ENCODE measurements around the gene PRRT2. TPM values are rescaled to one million over a fixed set of nuclear protein-coding genes. Genes with fewer than 3 reads are reported as not detected.
"Not testable (repeated sequence)": the region's sequence is repeated elsewhere in the genome, so short reads cannot be mapped to it uniquely, and the experiment has no call there.

The PRRT2 gene
- total RNA-seq, 2 experiments from 2014 or later, result 0.64 to 0.93 TPM

- ChIA-PET POLR2A (interaction anchor here (0.7 to 2.0 kb wide), 2 partner anchors 12 to 28 kb away, joined by 3 to 7 read pairs; no protein-coding TSS in a partner anchor), CTCF (interaction anchor here (0.7 to 3.5 kb wide), 8 partner anchors 8 to 120 kb away, joined by 3 to 23 read pairs (median 5); partner anchors contain the start of genes KIF22 and PRRT2)
- DNase-seq (peak; percentile 80), ATAC-seq (peak; percentile 18)
- no peaks in the 10 kb centered on the region for H3K27me3 Mint-ChIP-seq
- H3K27ac Mint-ChIP-seq, result peak within 1 kb of the TSS; percentile 95
- no peaks in the 10 kb centered on the region for H3K9me3 Mint-ChIP-seq (ENCODE audit: low read depth)
- H3K4me1 Mint-ChIP-seq, result peaks cover 68% of the 10 kb centered on the region
- peaks cover 44% of the 10 kb centered on the region for H3K36me3 Mint-ChIP-seq (ENCODE audit: low read depth)
- H3K4me3 Mint-ChIP-seq, result peak within 1 kb of the TSS; percentile 97
- intact Hi-C loops (cut with DNase I, micrococcal nuclease), result no loop called here
Observed at GRCh38 chr16:29820271-29820701, 8.3 kb downstream of the PRRT2 start, which contains the start of gene MVP. MVP (plus strand) TSS chr16:29820462; CDS start chr16:29830550, 10,088 bp downstream.

GRCh38 chr16:29820730-29821642 is 9.0 kb downstream of the PRRT2 start:
- DNase-seq, result peak; percentile 78
- H3K9me3 Mint-ChIP-seq (ENCODE audit: low read depth), result no peaks in the 10 kb centered on the region
- ATAC-seq, result peak; percentile 31
- intact Hi-C loops (cut with DNase I, micrococcal nuclease), result no loop called here
- H3K27me3 Mint-ChIP-seq, result no peaks in the 10 kb centered on the region
- CTCF ChIA-PET, result interaction anchor here (0.6 to 3.5 kb wide), 11 partner anchors 9 to 121 kb away, joined by 3 to 23 read pairs (median 6); partner anchors contain the start of genes KIF22 and PRRT2
- peak overlapping the region; percentile 97 for H3K4me3 Mint-ChIP-seq
- H3K27ac Mint-ChIP-seq, result peak overlapping the region; percentile 95
- H3K4me1 Mint-ChIP-seq, result peaks cover 71% of the 10 kb centered on the region
- POLR2A ChIA-PET, result interaction anchor here (0.7 to 2.0 kb wide), 2 partner anchors 13 to 27 kb away, joined by 3 to 7 read pairs; no protein-coding TSS in a partner anchor
- H3K36me3 Mint-ChIP-seq (ENCODE audit: low read depth), result peaks cover 44% of the 10 kb centered on the region

GRCh38 chr16:29821643-29822115 is 9.7 kb downstream of the PRRT2 start:
- CTCF ChIA-PET, result interaction anchor here (0.9 to 3.2 kb wide), 5 partner anchors 23 to 122 kb away, joined by 3 to 17 read pairs (median 7); partner anchors contain the start of gene KIF22
- H3K9me3 Mint-ChIP-seq (ENCODE audit: low read depth), result no peaks in the 10 kb centered on the region
- H3K27ac Mint-ChIP-seq, result peak overlapping the region; percentile 95
- peaks cover 78% of the 10 kb centered on the region for H3K4me1 Mint-ChIP-seq
- peak; percentile 6 for DNase-seq
- peaks cover 44% of the 10 kb centered on the region for H3K36me3 Mint-ChIP-seq (ENCODE audit: low read depth)
- no peak for ATAC-seq
- no peaks in the 10 kb centered on the region for H3K27me3 Mint-ChIP-seq
- POLR2A ChIA-PET, result interaction anchor here (0.6 to 0.7 kb wide), 2 partner anchors 36 to 145 kb away, joined by 3 to 6 read pairs; no protein-coding TSS in a partner anchor
- H3K4me3 Mint-ChIP-seq, result peak overlapping the region; percentile 97
- intact Hi-C loops (cut with DNase I, micrococcal nuclease), result no loop called here

GRCh38 chr16:29824589-29825144 is 12.7 kb downstream of the PRRT2 start:
- POLR2A ChIA-PET, result interaction anchor here (0.6 to 4.5 kb wide), 6 partner anchors 8 to 647 kb away, joined by 3 to 25 read pairs (median 4); partner anchors contain the start of gene PAGR1
- Mint-ChIP-seq H3K4me1 (peaks cover 78% of the 10 kb centered on the region), H3K9me3 (ENCODE audit: low read depth) (no peaks in the 10 kb centered on the region), H3K36me3 (ENCODE audit: low read depth) (peaks cover 24% of the 10 kb centered on the region), H3K4me3 (peak overlapping the region; percentile 53), H3K27ac (peak overlapping the region; percentile 91), H3K27me3 (no peaks in the 10 kb centered on the region)
- ATAC-seq, result no peak
- intact Hi-C loops (cut with DNase I, micrococcal nuclease), result loop anchor here (1.0 kb wide), 4 partner anchors 8 to 268 kb away; partner anchors contain the start of gene PAGR1 (in 1 of the 2)
- DNase-seq, result no peak
- CTCF ChIA-PET, result interaction anchor here (0.7 to 6.4 kb wide), 6 partner anchors 9 to 151 kb away, joined by 3 to 53 read pairs (median 5); partner anchors contain the start of gene PAGR1

GRCh38 chr16:29825145-29826044 is 13.4 kb downstream of the PRRT2 start:
- ChIA-PET CTCF (interaction anchor here (0.7 to 6.4 kb wide), 7 partner anchors 9 to 150 kb away, joined by 3 to 53 read pairs (median 10); partner anchors contain the start of gene PAGR1), POLR2A (interaction anchor here (0.6 to 4.5 kb wide), 4 partner anchors 7 to 93 kb away, joined by 3 to 25 read pairs (median 10); partner anchors contain the start of gene PAGR1)
- Mint-ChIP-seq H3K27me3 (no peaks in the 10 kb centered on the region), H3K36me3 (ENCODE audit: low read depth) (peaks cover 18% of the 10 kb centered on the region), H3K27ac (peak overlapping the region; percentile 91), H3K4me1 (peaks cover 78% of the 10 kb centered on the region), H3K4me3 (peak overlapping the region; percentile 53), H3K9me3 (ENCODE audit: low read depth) (no peaks in the 10 kb centered on the region)
- ATAC-seq, result peak; percentile 57
- DNase-seq, result peak; percentile 72
- intact Hi-C loops (cut with DNase I, micrococcal nuclease), result loop anchor here (1.0 to 2.0 kb wide), 6 partner anchors 9 to 817 kb away; partner anchors contain the start of gene PAGR1 (in 1 of the 2)

- H3K27ac Mint-ChIP-seq, result peak overlapping the region; percentile 92
- ChIA-PET POLR2A (interaction anchor here (0.7 to 4.5 kb wide), 6 partner anchors 8 to 360 kb away, joined by 3 to 25 read pairs (median 6); partner anchors contain the start of gene PAGR1), CTCF (interaction anchor here (0.6 to 6.4 kb wide), 11 partner anchors 8 to 268 kb away, joined by 3 to 53 read pairs (median 4); partner anchors contain the start of gene PAGR1)
- no peaks in the 10 kb centered on the region for H3K27me3 Mint-ChIP-seq
- H3K9me3 Mint-ChIP-seq (ENCODE audit: low read depth), result no peaks in the 10 kb centered on the region
- no peak for ATAC-seq
- intact Hi-C loops (cut with DNase I, micrococcal nuclease), result loop anchor here in 1 of 2 experiments (2.0 kb wide), 2 partner anchors 42 to 818 kb away; no protein-coding TSS in a partner anchor
- no peak for DNase-seq
- peaks cover 78% of the 10 kb centered on the region for H3K4me1 Mint-ChIP-seq
- peak overlapping the region; percentile 53 for H3K4me3 Mint-ChIP-seq
- peaks cover 14% of the 10 kb centered on the region for H3K36me3 Mint-ChIP-seq (ENCODE audit: low read depth)
Observed at GRCh38 chr16:29826342-29826695, 14.3 kb downstream of the PRRT2 start.

- Mint-ChIP-seq H3K36me3 (ENCODE audit: low read depth) (peaks cover 28% of the 10 kb centered on the region), H3K9me3 (ENCODE audit: low read depth) (no peaks in the 10 kb centered on the region), H3K4me3 (no peak overlapping the region), H3K4me1 (peaks cover 44% of the 10 kb centered on the region), H3K27me3 (no peaks in the 10 kb centered on the region), H3K27ac (no peak overlapping the region)
- ATAC-seq (no peak), DNase-seq (no peak)
- POLR2A ChIA-PET, result no interaction called here
- CTCF ChIA-PET, result no interaction called here
- intact Hi-C loops (cut with DNase I, micrococcal nuclease), result no loop called here
Observed at GRCh38 chr16:29830774-29831173, 18.8 kb downstream of the PRRT2 start.

- Mint-ChIP-seq H3K4me3 (no peak overlapping the region), H3K36me3 (ENCODE audit: low read depth) (peaks cover 31% of the 10 kb centered on the region), H3K27ac (no peak overlapping the region), H3K4me1 (peaks cover 37% of the 10 kb centered on the region), H3K9me3 (ENCODE audit: low read depth) (no peaks in the 10 kb centered on the region), H3K27me3 (no peaks in the 10 kb centered on the region)
- ATAC-seq, result no peak
- ChIA-PET CTCF (no interaction called here), POLR2A (no interaction called here)
- no peak for DNase-seq
- intact Hi-C loops (cut with DNase I, micrococcal nuclease), result no loop called here
Observed at GRCh38 chr16:29831490-29831889, 19.5 kb downstream of the PRRT2 start.

- H3K4me3 Mint-ChIP-seq; intact Hi-C loops (cut with DNase I, micrococcal nuclease); H3K27ac Mint-ChIP-seq; H3K9me3 Mint-ChIP-seq (ENCODE audit: low read depth); ATAC-seq; DNase-seq; H3K27me3 Mint-ChIP-seq: not testable (repeated sequence)
- ChIA-PET POLR2A (interaction anchor here (0.5 to 0.6 kb wide), 3 partner anchors 9 to 39 kb away, joined by 3 to 7 read pairs (median 4); no protein-coding TSS in a partner anchor), CTCF (interaction anchor here (0.7 to 2.0 kb wide), 2 partner anchors 13 to 45 kb away, joined by 3 to 6 read pairs; partner anchors contain the start of gene MVP)
- H3K36me3 Mint-ChIP-seq (ENCODE audit: low read depth), result peaks cover 41% of the 10 kb centered on the region
- peaks cover 22% of the 10 kb centered on the region for H3K4me1 Mint-ChIP-seq
Observed at GRCh38 chr16:29833219-29833618, 21.2 kb downstream of the PRRT2 start.

- DNase-seq (peak; percentile 45), ATAC-seq (peak; percentile 16)
- CTCF ChIA-PET, result interaction anchor here (1.1 to 2.0 kb wide), 2 partner anchors 14 kb away, joined by 6 read pairs; partner anchors contain the start of gene MVP
- Mint-ChIP-seq H3K27me3 (no peaks in the 10 kb centered on the region), H3K4me1 (peaks cover 17% of the 10 kb centered on the region), H3K27ac (peak overlapping the region; percentile 55), H3K9me3 (ENCODE audit: low read depth) (no peaks in the 10 kb centered on the region), H3K36me3 (ENCODE audit: low read depth) (peaks cover 41% of the 10 kb centered on the region), H3K4me3 (no peak overlapping the region)
- POLR2A ChIA-PET, result no interaction called here
- intact Hi-C loops (cut with DNase I, micrococcal nuclease), result no loop called here
Observed at GRCh38 chr16:29834079-29834478, 22.1 kb downstream of the PRRT2 start.
